ENCODE results near the gene CSMD2.
A peak's percentile ranks its signal among the peaks of the same experiment; 100 is the strongest.

CSMD2 gene

GRCh38 chr1:33616780-33617179, 548.2 kb downstream of the CSMD2 start:
- DNase-seq: no peak

GRCh38 chr1:33615546-33615945, 549.5 kb downstream of the CSMD2 start:
- no peak for DNase-seq

DNA sequence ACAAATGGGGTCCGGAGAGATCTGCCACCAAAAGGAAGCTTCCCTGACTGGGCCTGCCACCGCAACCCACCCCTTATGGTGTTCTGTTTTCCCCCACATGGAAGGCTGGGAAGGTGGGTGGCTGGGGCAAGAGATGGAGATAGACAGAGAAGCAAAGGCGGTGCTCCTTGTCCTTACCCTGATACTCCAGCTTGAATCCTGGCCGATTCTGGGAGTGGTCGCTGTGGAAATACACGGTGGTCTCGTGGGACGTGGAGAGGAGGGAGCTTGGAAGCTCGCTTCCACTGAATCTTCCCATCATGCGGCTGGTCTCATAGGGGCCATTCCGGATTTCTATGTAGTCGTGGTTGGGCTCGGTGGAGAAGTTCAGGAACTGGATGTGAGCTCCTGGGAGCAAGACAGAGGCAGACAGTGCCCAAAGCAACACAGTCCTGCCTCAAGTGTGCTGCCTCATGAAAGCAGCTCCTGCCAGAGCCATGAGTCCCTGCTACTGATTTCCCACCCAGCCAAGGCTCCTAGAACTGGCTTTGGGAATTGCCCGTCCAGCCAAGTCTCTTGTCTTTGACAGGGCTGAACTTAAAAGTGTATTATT, 554.1 kb downstream of the CSMD2 start:
- no peak for DNase-seq

GRCh38 chr1:33610391-33610790, 554.6 kb downstream of the CSMD2 start:
- no peak for DNase-seq

DNA sequence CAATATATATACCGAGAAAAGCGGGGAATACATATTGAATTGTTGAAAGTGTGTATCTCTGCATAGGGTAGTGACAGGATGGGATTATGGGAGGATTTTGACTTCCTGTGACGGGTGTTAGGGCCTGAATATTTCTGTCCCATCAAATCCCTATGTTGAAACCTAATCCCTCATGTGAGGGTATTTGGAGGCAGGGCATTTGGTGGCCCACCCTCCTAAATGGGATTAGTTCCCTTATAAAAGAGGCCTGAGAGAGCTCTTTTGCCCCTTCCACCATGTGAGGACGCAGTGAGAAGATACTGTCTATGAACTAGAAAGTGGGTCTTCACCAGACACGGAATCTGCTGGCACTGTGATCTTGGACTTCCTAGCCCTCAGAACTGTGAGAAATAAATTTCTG, 555.3 kb downstream of the CSMD2 start:
- DNase-seq: no peak

- no peak for DNase-seq
Observed at GRCh38 chr1:33608825-33609400, 556.1 kb downstream of the CSMD2 start.

- no peak for DNase-seq
Observed at GRCh38 chr1:33607444-33608005, 557.5 kb downstream of the CSMD2 start.

DNA sequence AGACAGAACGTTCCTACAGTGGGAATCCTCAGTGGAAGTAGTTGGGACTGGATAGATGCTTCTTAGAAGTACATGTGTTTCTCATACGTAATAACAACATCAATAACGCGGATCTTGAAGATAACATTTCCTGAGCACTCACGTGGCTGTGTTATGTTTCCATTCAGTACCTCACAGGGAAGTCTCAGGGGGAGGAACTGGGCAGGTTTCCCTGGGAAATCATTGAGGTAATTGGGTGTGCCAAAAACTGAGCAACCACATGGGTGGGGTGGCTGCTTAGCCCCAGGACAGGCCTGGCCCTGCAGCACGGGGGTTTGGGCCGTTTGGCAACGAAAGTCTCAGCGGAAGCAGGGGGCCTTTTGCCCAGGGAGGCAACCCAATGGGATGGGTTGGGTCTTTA, 558.8 kb downstream of the CSMD2 start:
- DNase-seq: no peak

- no peak for DNase-seq
Observed at GRCh38 chr1:33602271-33602670, 562.8 kb downstream of the CSMD2 start.

GRCh38 chr1:33601751-33602150, 563.3 kb downstream of the CSMD2 start:
- DNase-seq: no peak

- DNase-seq: no peak
Observed at GRCh38 chr1:33599516-33600115, 565.4 kb downstream of the CSMD2 start.

DNA sequence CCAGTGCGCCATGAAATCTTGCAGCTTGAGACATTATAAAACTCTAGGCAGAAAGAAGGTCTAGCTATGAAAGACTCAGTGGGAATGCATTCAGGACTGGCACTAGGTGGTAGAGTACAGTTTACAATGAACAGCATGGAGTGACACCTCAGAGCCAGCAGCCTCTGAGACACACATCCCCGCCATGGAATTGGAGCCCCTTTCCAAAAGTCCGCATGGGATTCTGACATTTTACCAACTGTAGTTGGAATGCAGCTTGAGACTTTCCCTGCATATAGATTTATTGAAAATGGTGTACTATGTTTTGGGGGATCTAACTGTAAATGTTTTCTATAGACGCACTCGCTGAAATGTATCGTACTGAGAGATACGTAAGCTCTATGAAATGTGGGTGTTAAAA, 576.3 kb downstream of the CSMD2 start:
- DNase-seq: no peak

DNA sequence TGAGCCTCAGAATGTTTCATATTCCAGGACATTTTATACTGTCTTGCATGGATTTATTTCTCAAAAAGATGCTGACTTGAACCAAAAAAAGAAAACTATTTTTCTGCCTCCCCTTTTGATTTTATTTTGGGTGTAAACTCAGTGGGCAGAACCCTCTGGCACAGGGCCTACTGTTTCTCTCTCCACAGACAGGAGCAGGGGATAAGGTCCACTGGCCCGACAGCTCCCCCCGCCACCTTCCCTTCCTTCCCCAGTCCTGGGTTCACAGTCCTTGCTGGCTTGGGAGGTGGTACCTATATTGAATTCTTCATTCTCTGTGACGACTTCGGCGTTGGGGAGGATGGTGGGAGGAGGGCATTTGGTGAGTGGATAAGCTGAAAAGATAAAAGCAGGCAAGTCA, 578.2 kb downstream of the CSMD2 start:
- no peak for DNase-seq

DNA sequence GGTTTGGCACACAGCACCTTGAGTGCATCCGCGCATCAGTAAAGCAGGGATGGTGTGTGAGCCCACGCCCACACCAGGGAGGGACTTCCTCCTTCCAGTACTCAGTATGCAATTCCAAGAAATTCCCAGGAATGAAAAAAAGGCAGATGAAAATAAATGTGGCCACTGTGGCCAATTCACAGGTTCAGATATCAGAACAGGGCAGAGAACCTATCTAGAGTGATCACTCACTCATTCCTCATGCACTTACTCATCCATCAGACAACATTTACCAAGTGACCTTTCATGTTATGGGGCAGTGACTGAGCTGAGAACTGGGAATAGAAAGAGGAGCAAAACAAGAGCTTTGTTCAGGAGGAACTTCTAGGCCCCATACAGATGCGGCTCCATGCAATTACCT, 578.9 kb downstream of the CSMD2 start:
- DNase-seq: no peak

DNA sequence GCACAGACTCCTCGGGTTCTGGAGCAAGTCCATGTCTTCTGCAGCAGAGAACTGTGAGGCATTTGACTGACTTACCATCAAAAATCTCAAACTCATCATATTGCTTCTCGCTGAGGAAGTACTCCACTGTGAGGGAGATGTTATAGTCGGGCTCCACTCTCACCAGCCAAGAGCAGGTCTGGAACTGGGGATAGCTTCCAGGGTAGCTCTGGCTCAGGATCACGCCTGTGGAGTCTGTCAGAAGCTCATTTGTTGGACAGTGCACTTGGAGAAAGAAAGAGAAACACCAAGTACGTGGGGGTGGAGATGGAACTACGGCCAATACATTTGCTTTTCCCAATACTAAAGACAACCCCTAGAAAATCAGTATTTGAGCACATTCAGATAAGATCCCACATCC, 581.5 kb downstream of the CSMD2 start:
- DNase-seq: no peak

- peak in 1 of 51 donors; percentile 12 for DNase-seq
Observed at GRCh38 chr1:33578557-33579448, 586.2 kb downstream of the CSMD2 start.

GRCh38 chr1:33577663-33578062, 587.4 kb downstream of the CSMD2 start:
- no peak for DNase-seq

DNA sequence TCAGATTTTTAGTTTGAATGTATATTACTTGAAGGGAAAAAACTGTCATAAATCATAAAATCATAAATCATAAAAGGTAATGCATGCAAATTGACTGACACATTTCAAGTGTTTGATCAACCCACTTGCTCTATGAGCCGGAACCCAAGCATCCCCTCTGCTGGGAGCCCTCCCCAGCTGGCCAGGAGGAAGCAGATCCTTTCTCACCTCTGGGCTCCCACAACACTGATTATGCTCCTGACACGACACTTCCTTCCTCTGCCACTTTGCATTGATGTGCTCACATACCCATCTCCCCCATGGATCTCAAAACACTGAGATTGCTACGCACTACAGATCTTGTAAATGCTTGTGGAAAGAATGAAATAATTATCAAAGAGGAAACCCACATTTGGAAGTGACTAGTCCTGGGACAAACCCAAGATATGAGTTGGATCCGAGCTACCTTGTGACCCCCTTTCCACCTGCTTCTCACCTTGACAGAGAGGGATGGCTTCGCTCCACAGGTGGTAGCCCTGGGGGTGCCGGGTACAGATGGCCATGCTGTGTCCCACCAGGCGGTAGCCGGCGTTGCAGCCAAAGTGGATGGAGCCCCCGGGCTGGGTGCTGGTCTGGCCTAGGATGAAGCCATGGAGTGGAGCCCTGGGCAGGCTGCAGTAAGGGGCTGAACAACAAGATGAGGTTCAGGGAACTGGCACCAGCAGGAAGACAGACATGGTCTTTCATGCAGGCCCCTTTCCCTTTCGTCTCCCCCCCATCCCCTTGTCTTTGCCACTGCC, 588.0 kb downstream of the CSMD2 start:
- no peak for DNase-seq

- DNase-seq: no peak
Observed at GRCh38 chr1:33575324-33575879, 589.6 kb downstream of the CSMD2 start.

GRCh38 chr1:33573661-33574060, 591.4 kb downstream of the CSMD2 start:
- DNase-seq: no peak

DNA sequence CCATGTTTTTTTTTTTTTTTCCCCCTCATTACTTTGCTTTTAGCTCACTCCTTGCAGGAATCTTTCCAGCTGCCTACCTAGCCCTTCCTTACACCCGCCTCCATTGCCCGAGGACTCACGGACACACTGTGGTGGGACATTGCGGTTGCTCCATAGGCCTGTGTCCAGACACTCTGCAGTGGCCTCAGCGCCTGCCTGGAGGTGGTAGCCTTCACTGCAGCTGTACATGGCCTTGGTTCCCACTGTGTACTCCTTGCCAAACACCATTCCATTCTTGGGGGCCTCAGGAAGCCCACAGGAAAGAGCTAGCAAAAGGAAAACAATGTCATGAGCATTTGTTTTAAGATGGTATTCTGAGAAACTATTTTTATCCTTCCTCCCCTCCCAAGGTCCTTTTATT, 592.6 kb downstream of the CSMD2 start:
- DNase-seq: no peak

All from hypothalamus (tissue), 51 donors.